AG04449 (cell line): ENCODE data around the gene SPTBN5.

Experiments used
- CTCF ChIA-PET: fragments of 350-600 bp; formaldehyde crosslinking; extraction: SDS; loops from one replicate; lab custom pipeline; 2021; ENCODE audit warnings: antibody characterized with exemption; lab: Yijun Ruan, JAX
- POLR2A ChIA-PET: fragments of 400-600, 350-600 bp; formaldehyde crosslinking; extraction: SDS; loops from one replicate; lab custom pipeline; 2020; ENCODE audit warnings: antibody characterized with exemption, inconsistent platforms; lab: Yijun Ruan, JAX
- DNase-seq: peaks from one replicate; pipeline ENCODE4 v3.0.0-alpha.2; 2010; ENCODE audit warnings: low read depth, low spot score
- H3K4me3 ChIP-seq: 2 replicates; pipeline ENCODE4 v1.5.1; 2011; ENCODE audit warnings: low read depth, mild to moderate bottlenecking, control low read depth, low read length
- TF ChIP-seq, protein P1 (sequence below): IDR thresholded peaks from one replicate; pipeline ENCODE4 v1.5.1; 2011; ENCODE audit warnings: mild to moderate bottlenecking, moderate library complexity, low read length, control low read depth, inconsistent platforms; ENCODE audit not compliant: insufficient read depth; ENCODE audit errors: missing control alignments

The SPTBN5 gene

DNA sequence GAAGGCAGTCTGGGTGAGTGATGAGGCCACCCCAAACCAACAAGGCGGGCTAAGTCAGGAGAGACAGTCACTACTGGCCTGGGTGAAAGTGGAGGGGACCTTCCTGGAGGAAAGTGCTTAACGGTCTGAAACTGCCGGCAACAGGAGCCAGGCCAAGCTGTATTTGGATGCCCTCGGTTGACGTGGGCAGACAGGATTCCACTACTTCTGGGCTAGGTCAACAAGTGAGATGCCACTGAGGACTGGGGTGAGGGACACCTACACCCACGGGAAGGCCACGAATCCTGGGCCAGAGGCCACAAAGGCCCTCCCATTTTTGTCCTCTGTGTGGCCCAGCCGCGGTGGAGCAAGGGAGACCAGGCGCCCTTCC lies 12.3 kb downstream of the SPTBN5 start:
- H3K4me3 ChIP-seq = no peak overlapping the region
- CTCF ChIA-PET = interaction anchor here (0.8 to 1.6 kb wide), 5 partner anchors 11 to 415 kb away, joined by 3 to 7 read pairs (median 3); partner anchors contain the start of gene MAPKBP1
- POLR2A ChIA-PET = interaction anchor here (1.0 kb wide), 1 partner anchor 11 kb away, joined by 3 read pairs; no protein-coding TSS in a partner anchor
- TF ChIP-seq, protein P1, sequence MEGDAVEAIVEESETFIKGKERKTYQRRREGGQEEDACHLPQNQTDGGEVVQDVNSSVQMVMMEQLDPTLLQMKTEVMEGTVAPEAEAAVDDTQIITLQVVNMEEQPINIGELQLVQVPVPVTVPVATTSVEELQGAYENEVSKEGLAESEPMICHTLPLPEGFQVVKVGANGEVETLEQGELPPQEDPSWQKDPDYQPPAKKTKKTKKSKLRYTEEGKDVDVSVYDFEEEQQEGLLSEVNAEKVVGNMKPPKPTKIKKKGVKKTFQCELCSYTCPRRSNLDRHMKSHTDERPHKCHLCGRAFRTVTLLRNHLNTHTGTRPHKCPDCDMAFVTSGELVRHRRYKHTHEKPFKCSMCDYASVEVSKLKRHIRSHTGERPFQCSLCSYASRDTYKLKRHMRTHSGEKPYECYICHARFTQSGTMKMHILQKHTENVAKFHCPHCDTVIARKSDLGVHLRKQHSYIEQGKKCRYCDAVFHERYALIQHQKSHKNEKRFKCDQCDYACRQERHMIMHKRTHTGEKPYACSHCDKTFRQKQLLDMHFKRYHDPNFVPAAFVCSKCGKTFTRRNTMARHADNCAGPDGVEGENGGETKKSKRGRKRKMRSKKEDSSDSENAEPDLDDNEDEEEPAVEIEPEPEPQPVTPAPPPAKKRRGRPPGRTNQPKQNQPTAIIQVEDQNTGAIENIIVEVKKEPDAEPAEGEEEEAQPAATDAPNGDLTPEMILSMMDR = no peak
- no peak for DNase-seq

DNA sequence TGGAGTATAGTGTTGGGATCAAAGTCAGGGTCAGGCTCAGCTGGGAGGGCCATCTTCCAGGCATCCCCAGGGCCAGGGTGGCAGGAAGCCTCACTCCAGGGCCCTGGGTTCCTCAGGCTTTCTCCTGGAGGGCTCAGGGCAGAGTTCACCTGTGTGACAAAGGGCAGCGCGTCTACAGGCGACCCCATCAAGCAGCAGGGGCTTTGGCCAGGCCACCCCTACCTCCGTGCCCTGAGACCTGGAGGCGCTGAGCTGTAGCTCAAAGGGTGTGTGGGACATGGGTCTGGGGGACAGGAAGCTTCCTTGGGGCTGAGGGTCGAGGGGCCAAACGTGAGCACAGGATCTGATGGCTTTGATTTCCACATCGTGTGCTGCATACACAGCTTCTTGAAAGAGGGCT lies 12.8 kb downstream of the SPTBN5 start:
- no peak overlapping the region for H3K4me3 ChIP-seq
- TF ChIP-seq, protein P1 = no peak
- DNase-seq = no peak
- ChIA-PET POLR2A (interaction anchor here (1.0 kb wide), 1 partner anchor 10 kb away, joined by 3 read pairs; no protein-coding TSS in a partner anchor), CTCF (interaction anchor here (0.8 to 1.6 kb wide), 5 partner anchors 12 to 415 kb away, joined by 3 to 7 read pairs (median 3); partner anchors contain the start of gene MAPKBP1)

DNA sequence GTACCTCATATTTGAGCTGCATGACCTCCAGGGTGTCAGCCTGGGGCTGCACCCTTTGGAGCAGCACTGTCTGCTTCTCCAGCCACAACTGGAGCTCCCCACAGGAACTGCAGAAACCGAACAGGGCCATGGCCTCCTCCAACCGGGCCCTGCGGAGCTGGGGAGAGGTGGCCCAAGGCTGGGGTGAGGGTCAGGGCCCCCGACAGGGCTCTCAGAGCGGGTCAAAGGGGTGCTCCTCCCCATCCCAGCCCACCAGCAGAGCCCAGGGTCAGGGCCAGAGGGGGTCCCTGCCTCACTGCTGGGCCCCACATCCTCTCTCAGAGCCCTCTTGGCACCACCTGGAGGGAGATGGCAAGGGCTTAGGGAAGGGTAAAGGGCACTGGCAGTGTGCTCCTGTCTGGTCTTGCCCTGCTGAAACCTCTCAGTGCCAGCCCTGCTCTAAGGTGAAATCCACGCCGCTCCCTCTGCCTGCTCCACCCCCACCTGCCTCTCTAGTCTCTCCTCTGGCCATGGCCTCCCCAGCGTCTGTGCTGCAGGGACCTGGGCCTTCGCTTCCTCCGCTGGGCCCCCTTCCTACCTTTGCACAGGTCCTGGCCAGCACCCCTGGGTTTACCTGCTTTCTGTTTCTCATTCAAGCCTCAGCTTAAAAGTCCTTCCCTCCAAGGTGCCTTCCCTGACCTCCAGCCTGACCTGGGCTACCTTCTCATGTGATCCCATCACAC lies 13.5 kb downstream of the SPTBN5 start:
- H3K4me3 ChIP-seq = no peak overlapping the region
- CTCF ChIA-PET = interaction anchor here (1.5 to 1.6 kb wide), 2 partner anchors 13 to 23 kb away, joined by 5 to 7 read pairs; no protein-coding TSS in a partner anchor
- DNase-seq = no peak
- POLR2A ChIA-PET = interaction anchor here (1.0 kb wide), 1 partner anchor 9 kb away, joined by 3 read pairs; no protein-coding TSS in a partner anchor
- TF ChIP-seq, protein P1 = no peak

DNA sequence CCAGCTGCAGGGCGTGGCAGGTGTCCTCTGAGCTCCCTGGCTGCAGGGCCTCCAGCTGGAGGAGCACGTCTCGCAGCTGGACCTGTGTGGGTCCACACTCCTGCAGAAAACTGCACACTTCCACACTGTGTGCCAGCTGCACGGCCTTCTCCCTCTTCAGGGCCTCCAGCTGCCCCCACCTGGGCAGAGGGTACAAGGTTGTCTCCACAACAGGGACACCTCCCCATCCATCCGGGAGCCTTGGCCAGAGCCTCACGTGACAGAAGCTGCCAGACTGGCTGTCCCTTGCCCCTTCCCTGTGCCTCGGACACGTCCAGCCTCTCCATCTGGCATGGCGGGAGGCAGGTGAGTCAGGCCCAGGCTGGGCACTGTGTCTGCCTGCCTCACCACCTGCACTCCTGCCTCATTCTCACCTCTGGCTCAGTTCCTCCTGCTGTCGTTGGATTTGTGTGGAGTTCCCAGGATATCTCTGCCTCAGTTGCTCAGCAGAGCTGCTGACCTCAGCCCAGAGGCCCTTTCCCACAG lies 14.5 kb downstream of the SPTBN5 start:
- no peak for DNase-seq
- TF ChIP-seq, protein P1 = no peak
- ChIA-PET POLR2A (no interaction called here), CTCF (no interaction called here)
- no peak overlapping the region for H3K4me3 ChIP-seq

DNA sequence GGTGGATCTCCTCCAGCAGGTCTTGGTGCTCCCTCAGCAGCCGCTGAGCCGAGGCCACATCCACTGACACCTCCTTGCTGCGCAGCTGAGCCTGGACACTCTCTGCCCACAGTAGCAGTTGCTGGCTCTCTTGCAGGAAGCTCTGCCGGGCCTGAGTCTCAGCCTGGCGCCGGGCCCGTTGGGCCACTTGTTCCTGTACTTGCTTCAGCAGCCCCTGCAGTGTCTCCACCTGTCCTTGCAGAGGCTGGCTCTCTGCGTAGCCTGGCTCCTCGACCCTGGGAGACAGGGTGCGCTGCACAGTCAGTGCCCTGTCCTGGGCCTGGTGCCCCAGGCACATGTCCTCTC lies 15.5 kb downstream of the SPTBN5 start:
- TF ChIP-seq, protein P1 = no peak
- no peak for DNase-seq
- no peak overlapping the region for H3K4me3 ChIP-seq
- CTCF ChIA-PET = no interaction called here
- POLR2A ChIA-PET = no interaction called here

DNA sequence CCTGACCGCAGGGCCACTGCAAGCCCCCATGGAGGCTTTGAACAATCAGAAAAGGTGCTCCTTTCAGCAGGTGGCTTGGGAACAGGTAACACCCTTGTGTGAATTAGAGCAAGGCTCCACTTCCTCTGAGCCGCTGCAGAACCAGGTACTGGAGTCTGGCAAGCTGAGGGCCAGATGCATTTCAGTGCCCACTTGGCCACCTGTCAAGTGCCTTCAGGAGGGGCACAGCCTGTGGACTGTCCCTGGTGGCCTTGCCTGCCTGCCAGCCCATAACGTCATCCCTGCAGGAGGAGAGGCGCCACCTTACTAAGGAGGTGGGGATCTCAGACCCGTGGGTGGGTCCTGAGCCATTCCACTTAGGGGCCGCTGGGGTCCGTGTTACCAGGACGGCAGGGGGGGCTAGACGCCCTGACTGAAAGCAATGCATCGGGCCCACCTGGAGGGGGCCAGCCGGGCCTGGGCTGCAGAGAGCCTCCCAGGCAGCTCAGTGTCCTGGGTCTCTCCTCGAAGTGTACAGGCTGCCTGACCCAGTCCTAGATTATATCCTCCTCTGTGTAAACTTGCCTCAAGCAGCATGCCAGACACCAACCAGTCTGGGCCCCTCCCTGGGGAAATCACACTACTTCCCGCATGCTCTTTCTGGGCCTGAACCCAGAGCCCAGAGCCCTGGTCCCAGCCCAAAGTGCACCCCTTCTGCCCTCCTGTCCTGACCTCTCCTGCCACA lies 16.1 kb downstream of the SPTBN5 start:
- DNase-seq = no peak
- POLR2A ChIA-PET = no interaction called here

More for the DNA sequence above, 16.1 kb downstream of the SPTBN5 start:
- TF ChIP-seq, protein P1 = no peak
- H3K4me3 ChIP-seq = no peak overlapping the region
- CTCF ChIA-PET = no interaction called here
